NCI-H2081 treated with DMSO at 0.1 percent for 48 hours (cell line): ENCODE results near the gene C5orf22.
A peak's percentile ranks its signal among the peaks of the same experiment; 100 is the strongest.
"Not testable (repeated sequence)": the region's sequence is repeated elsewhere in the genome, so short reads cannot be mapped to it uniquely, and the experiment has no call there.

Source experiments
- DNase-seq: peaks from one replicate; lab custom pipeline; 2025; lab: John Stamatoyannopoulos, UW

C5orf22 gene

GRCh38 chr5:31554552-31554951, 22.5 kb downstream of the C5orf22 start:
- no peak for DNase-seq

- DNase-seq, result no peak
Observed at GRCh38 chr5:31556461-31556860, 24.4 kb downstream of the C5orf22 start.

- DNase-seq, result no peak
Observed at GRCh38 chr5:31559942-31560341, 27.8 kb downstream of the C5orf22 start.

- no peak for DNase-seq
Observed at GRCh38 chr5:31561946-31562345, 29.8 kb downstream of the C5orf22 start.

GRCh38 chr5:31563216-31563615, 31.1 kb downstream of the C5orf22 start:
- DNase-seq, result no peak

GRCh38 chr5:31566362-31566761, 34.3 kb downstream of the C5orf22 start:
- DNase-seq, result not testable (repeated sequence)

GRCh38 chr5:31568302-31568835, 36.3 kb downstream of the C5orf22 start:
- no peak for DNase-seq

- no peak for DNase-seq
Observed at GRCh38 chr5:31569068-31569467, 37.0 kb downstream of the C5orf22 start.

GRCh38 chr5:31573494-31574142, 41.5 kb downstream of the C5orf22 start:
- no peak for DNase-seq

- no peak for DNase-seq
Observed at GRCh38 chr5:31574772-31575171, 42.7 kb downstream of the C5orf22 start.

- DNase-seq, result no peak
Observed at GRCh38 chr5:31577438-31577837, 45.3 kb downstream of the C5orf22 start.

GRCh38 chr5:31579558-31579957, 47.5 kb downstream of the C5orf22 start:
- no peak for DNase-seq

GRCh38 chr5:31581498-31582099, 49.5 kb downstream of the C5orf22 start:
- DNase-seq, result peak; percentile 67

GRCh38 chr5:31583129-31583528, 51.0 kb downstream of the C5orf22 start:
- DNase-seq, result no peak

- no peak for DNase-seq
Observed at GRCh38 chr5:31585166-31585894, 53.2 kb downstream of the C5orf22 start.

GRCh38 chr5:31585895-31586270, 53.8 kb downstream of the C5orf22 start:
- no peak for DNase-seq

GRCh38 chr5:31587546-31587945, 55.4 kb downstream of the C5orf22 start:
- DNase-seq, result no peak

GRCh38 chr5:31593665-31594064, 61.6 kb downstream of the C5orf22 start:
- no peak for DNase-seq

GRCh38 chr5:31596354-31596753, 64.3 kb downstream of the C5orf22 start:
- no peak for DNase-seq

- no peak for DNase-seq
Observed at GRCh38 chr5:31598640-31599611, 66.8 kb downstream of the C5orf22 start.

GRCh38 chr5:31602305-31602704, 70.2 kb downstream of the C5orf22 start:
- DNase-seq, result not testable (repeated sequence)

- no peak for DNase-seq
Observed at GRCh38 chr5:31604240-31604639, 72.1 kb downstream of the C5orf22 start.
